Activated naive CD4-positive, alpha-beta T cell treated with anti-CD3 and anti-CD28 coated beads for 36 hours (primary cell): ENCODE data around the gene COL24A1. TPM values are rescaled to one million over a fixed set of nuclear protein-coding genes. Genes with fewer than 3 reads are reported as not detected.
"Not testable (repeated sequence)": the region's sequence is repeated elsewhere in the genome, so short reads cannot be mapped to it uniquely, and the experiment has no call there.

Experiments
- CTCF ChIA-PET: fragments of 350-600 bp; sonication (Branson Sonifier 250); formaldehyde crosslinking; loops from one replicate; lab custom pipeline; 2021; ENCODE audit warnings: antibody characterized with exemption; lab: Charles Lee
- DNase-seq: peaks from one replicate; pipeline ENCODE4 v3.0.0-alpha.2; 2020
- H3K27ac Mint-ChIP-seq: one replicate; pipeline ENCODE4 v1.8.0; 2021; ENCODE audit warnings: mild to moderate bottlenecking, mixed read lengths
- H3K27me3 Mint-ChIP-seq: one replicate; pipeline ENCODE4 v1.8.0; 2021; ENCODE audit warnings: low read depth, mixed read lengths
- H3K36me3 Mint-ChIP-seq: one replicate; pipeline ENCODE4 v1.8.0; 2021; ENCODE audit warnings: low read depth, mixed read lengths
- H3K4me1 Mint-ChIP-seq: one replicate; pipeline ENCODE4 v1.8.0; 2021; ENCODE audit warnings: low read depth, mixed read lengths
- H3K4me3 Mint-ChIP-seq: one replicate; pipeline ENCODE4 v1.8.0; 2021; ENCODE audit warnings: mild to moderate bottlenecking, moderate library complexity, mixed read lengths
- H3K9me3 Mint-ChIP-seq: one replicate; pipeline ENCODE4 v1.8.0; 2021; ENCODE audit warnings: mixed read lengths
- intact Hi-C: fragments of 100-400 bp; cut with micrococcal nuclease; formaldehyde crosslinking; loops from one replicate; pipeline ENCODE4 v1.15.1; 2023
- total RNA-seq, 2 experiments: library from RNA; stranded (reverse); gene quantifications; one replicate each; pipeline ENCODE4 v1.2.3, GENCODE V29; 2021

COL24A1 gene
- total RNA-seq, 2 experiments from 2014 or later, result not detected

GRCh38 chr1:85892366-85892765 is 264.2 kb downstream of the COL24A1 start:
- Mint-ChIP-seq H3K27me3 (peaks cover 2% of the 10 kb centered on the region), H3K27ac (no peak overlapping the region), H3K4me3 (no peak overlapping the region), H3K4me1 (no peaks in the 10 kb centered on the region), H3K36me3 (no peaks in the 10 kb centered on the region), H3K9me3 (no peaks in the 10 kb centered on the region)
- intact Hi-C loops, result loop anchor here (5.0 kb wide), 1 partner anchor 125 kb away; no protein-coding TSS in a partner anchor
- CTCF ChIA-PET, result no interaction called here
- DNase-seq, result no peak

DNA sequence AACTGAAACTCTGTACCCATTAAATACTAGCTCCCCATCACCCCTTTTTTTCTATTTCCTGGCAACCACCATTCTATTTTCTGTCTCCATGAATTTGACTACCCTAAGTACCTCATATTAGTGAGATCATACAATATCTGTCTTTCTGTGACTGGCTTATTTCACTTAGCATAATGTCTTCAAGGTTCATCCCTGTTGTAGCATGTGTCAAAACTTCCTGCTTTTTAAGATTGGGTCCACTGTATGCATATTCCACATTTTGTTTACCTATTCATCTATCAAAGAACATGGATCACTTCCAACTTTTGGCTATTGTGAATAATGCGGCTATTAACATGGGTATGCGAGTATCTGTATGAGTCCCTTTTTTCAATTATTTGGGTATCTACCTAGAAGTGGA is 266.7 kb downstream of the COL24A1 start:
- no peak for DNase-seq
- Mint-ChIP-seq H3K36me3 (no peaks in the 10 kb centered on the region), H3K4me3 (no peak overlapping the region), H3K27ac (no peak overlapping the region), H3K27me3 (peaks cover 2% of the 10 kb centered on the region), H3K9me3 (no peaks in the 10 kb centered on the region), H3K4me1 (no peaks in the 10 kb centered on the region)
- CTCF ChIA-PET, result interaction anchor here (0.7 kb wide), 1 partner anchor 562 kb away, joined by 3 read pairs; no protein-coding TSS in a partner anchor
- intact Hi-C loops, result loop anchor here (5.0 to 10.0 kb wide), 2 partner anchors 127 to 585 kb away; no protein-coding TSS in a partner anchor

DNA sequence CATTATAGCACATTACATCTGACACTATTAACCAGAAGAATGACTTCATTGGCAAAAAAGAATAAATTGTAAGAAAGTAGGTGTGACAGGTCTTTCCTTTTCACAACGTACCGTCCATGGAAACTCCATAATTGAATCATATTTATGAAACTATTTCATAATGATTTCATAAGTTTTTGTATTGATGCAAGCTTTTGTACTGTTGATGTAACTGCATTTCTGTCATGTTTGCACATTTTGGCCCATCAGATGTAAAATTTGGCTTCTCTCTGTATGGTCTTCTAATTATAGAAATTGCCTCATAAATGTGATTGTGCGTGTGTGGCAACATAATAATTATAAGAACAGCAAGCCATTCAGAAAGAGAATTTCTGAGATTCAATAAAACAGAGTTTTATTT is 267.7 kb downstream of the COL24A1 start:
- Mint-ChIP-seq H3K27me3 (peaks cover 2% of the 10 kb centered on the region), H3K27ac (no peak overlapping the region), H3K36me3 (no peaks in the 10 kb centered on the region), H3K4me1 (no peaks in the 10 kb centered on the region), H3K4me3 (no peak overlapping the region), H3K9me3 (no peaks in the 10 kb centered on the region)
- intact Hi-C loops, result loop anchor here (10.0 kb wide), 1 partner anchor 584 kb away; no protein-coding TSS in a partner anchor
- no peak for DNase-seq
- CTCF ChIA-PET, result no interaction called here

DNA sequence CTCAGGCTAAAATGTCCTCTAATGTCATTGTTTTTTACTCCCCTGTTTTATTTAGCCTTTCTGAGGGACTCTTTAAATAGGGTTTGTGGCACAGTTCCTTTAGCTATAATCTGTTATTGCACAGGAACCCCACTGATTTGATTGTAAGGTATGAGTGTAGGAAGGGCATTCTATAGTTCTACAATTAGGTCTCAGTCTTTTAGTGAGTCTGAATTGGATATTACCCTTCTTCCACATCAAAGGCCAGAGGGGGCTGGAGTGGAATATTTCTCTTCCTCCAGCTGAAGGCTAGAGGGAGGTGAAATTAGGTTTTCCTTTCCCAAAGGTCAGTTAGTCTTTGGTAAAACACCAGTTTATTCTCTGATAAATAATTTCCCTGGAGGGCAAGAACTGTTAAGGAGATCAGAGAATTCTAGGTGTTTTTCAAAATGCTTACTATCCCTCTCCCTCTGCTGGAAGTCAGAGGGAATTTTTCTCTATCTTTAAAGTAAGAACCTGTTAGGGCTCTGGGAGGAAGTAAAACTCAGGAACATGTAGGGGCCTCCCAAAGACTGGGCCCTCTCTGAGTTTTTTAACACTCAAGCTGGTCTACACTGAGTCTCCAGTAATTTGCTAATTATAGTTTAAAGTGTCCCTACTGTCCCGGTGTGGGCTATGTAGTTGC is 272.1 kb downstream of the COL24A1 start:
- Mint-ChIP-seq H3K27me3 (no peaks in the 10 kb centered on the region), H3K27ac (no peak overlapping the region), H3K36me3 (no peaks in the 10 kb centered on the region), H3K4me3 (no peak overlapping the region), H3K9me3 (no peaks in the 10 kb centered on the region), H3K4me1 (no peaks in the 10 kb centered on the region)
- CTCF ChIA-PET, result interaction anchor here (0.6 kb wide), 1 partner anchor 1823 kb away, joined by 3 read pairs; no protein-coding TSS in a partner anchor
- no peak for DNase-seq
- intact Hi-C loops, result loop anchor here (10.0 kb wide), 1 partner anchor 580 kb away; no protein-coding TSS in a partner anchor

- DNase-seq, result no peak
- H3K4me1 Mint-ChIP-seq, result no peaks in the 10 kb centered on the region
- H3K4me3 Mint-ChIP-seq, result no peak overlapping the region
- H3K27ac Mint-ChIP-seq, result no peak overlapping the region
- no peaks in the 10 kb centered on the region for H3K36me3 Mint-ChIP-seq
- intact Hi-C loops, result no loop called here
- CTCF ChIA-PET, result no interaction called here
- no peaks in the 10 kb centered on the region for H3K27me3 Mint-ChIP-seq
- H3K9me3 Mint-ChIP-seq, result no peaks in the 10 kb centered on the region
Observed at GRCh38 chr1:85867189-85867588, 289.4 kb downstream of the COL24A1 start.

DNA sequence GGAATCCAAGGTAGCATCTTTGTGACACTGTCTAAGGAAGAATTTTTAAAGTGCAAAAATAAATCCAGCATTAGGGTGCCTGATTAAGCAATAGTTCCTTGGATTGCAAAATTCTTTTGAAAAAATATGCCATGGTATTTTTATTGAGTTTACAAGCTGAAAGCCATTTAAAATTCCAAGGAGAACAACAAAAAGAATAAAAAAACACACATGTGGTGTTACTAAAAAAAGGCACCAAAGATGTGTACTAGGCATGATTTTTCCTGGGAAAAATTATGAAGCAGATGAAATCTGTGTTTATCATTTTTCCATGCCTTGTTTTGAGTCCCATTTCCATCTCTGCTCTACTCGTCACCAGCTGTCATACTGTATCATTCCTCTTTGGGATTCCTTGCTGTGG is 291.4 kb downstream of the COL24A1 start:
- Mint-ChIP-seq H3K27ac (no peak overlapping the region), H3K27me3 (no peaks in the 10 kb centered on the region), H3K4me1 (no peaks in the 10 kb centered on the region), H3K36me3 (no peaks in the 10 kb centered on the region), H3K4me3 (no peak overlapping the region), H3K9me3 (no peaks in the 10 kb centered on the region)
- intact Hi-C loops, result no loop called here
- CTCF ChIA-PET, result no interaction called here
- no peak for DNase-seq

DNA sequence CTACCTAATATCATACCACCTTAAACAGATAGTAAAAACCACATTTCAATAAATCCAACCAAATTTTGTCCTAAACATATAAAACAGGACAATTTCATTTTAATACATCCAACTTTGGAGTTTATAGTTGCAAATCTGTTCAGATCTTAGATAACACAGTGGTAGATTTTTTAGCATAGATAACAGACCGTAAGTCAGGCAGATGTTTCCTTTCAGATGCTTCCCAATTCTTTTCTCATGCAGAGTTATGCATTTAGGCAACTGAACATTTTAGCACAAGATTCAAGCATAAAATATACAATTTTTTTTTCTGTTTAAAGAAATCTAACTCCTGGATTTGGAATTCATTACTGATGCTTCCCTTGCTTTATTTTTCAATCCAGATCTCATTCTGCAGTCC is 291.8 kb downstream of the COL24A1 start:
- Mint-ChIP-seq H3K27ac (no peak overlapping the region), H3K36me3 (no peaks in the 10 kb centered on the region), H3K4me1 (no peaks in the 10 kb centered on the region), H3K4me3 (no peak overlapping the region), H3K9me3 (no peaks in the 10 kb centered on the region), H3K27me3 (no peaks in the 10 kb centered on the region)
- CTCF ChIA-PET, result no interaction called here
- no peak for DNase-seq
- intact Hi-C loops, result no loop called here

- H3K36me3 Mint-ChIP-seq, intact Hi-C loops, CTCF ChIA-PET, H3K4me3 Mint-ChIP-seq, H3K4me1 Mint-ChIP-seq, H3K27ac Mint-ChIP-seq, H3K9me3 Mint-ChIP-seq, H3K27me3 Mint-ChIP-seq, DNase-seq: not testable (repeated sequence)
Observed at GRCh38 chr1:85863639-85864038, 292.9 kb downstream of the COL24A1 start.

- no peak overlapping the region for H3K27ac Mint-ChIP-seq
- no peak for DNase-seq
- no peaks in the 10 kb centered on the region for H3K4me1 Mint-ChIP-seq
- no peak overlapping the region for H3K4me3 Mint-ChIP-seq
- intact Hi-C loops, result no loop called here
- CTCF ChIA-PET, result no interaction called here
- no peaks in the 10 kb centered on the region for H3K36me3 Mint-ChIP-seq
- no peaks in the 10 kb centered on the region for H3K27me3 Mint-ChIP-seq
- no peaks in the 10 kb centered on the region for H3K9me3 Mint-ChIP-seq
Observed at GRCh38 chr1:85862456-85862855, 294.1 kb downstream of the COL24A1 start.

DNA sequence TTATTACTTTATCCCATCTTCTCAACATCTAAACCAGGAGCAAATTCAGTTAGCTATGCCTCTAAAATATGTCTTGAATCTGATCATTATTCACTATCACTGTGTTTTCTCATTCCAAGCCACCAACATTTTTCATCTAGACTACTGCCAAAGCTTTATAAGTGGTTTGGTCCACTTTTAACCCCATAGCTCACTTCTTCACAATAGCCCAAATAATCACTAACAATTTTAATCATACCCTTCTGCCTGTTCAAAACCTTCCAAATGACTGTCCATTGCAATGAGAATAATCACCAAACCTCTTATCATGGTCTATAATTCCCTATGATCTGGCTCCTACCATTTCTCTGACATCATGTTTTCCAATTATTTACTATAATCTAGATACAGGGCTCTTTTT is 298.6 kb downstream of the COL24A1 start:
- Mint-ChIP-seq H3K36me3 (no peaks in the 10 kb centered on the region), H3K4me3 (no peak overlapping the region), H3K27me3 (no peaks in the 10 kb centered on the region), H3K4me1 (no peaks in the 10 kb centered on the region), H3K9me3 (no peaks in the 10 kb centered on the region), H3K27ac (no peak overlapping the region)
- CTCF ChIA-PET, result no interaction called here
- intact Hi-C loops, result no loop called here
- no peak for DNase-seq

DNA sequence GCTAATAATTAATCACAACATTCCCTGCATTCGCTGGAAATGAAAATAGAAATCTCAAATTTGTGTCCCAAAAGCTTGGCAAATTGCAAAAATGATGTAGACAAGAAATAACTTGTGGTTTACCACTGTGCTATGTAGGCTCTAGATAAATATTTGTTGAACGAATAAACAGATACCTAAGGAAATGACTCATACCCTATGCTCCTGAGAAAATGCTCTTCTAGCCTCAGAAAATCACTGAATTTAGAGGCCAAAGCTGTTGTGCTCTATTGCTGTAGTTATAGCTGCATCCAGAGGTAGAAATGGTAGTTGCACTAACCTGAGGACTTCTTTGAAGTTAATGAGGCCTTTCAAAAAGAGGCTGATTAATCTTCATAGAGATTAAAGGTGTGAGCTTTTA is 306.3 kb downstream of the COL24A1 start:
- intact Hi-C loops, result no loop called here
- CTCF ChIA-PET, result no interaction called here
- Mint-ChIP-seq H3K27ac (no peak overlapping the region), H3K27me3 (no peaks in the 10 kb centered on the region), H3K4me3 (no peak overlapping the region), H3K9me3 (no peaks in the 10 kb centered on the region), H3K36me3 (no peaks in the 10 kb centered on the region), H3K4me1 (no peaks in the 10 kb centered on the region)
- no peak for DNase-seq

DNA sequence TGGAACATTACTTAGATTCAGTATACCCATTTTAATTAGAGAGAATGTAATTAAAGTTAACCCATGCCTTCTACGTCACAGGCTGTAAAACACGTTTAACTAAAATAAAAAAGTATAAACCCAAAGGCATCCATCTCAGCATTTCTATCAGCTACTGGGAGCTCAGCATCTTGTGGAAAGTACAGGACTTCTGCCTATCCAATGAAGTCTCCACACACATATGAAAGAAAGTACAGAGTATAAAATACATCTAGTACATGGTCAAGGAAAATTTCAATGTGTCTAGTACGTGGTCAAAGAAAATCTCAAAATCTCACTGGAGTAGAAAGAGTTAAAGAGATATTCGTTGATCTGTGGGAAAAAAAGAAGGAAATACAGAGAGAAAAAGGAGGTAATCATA is 306.9 kb downstream of the COL24A1 start:
- Mint-ChIP-seq H3K4me1 (no peaks in the 10 kb centered on the region), H3K9me3 (no peaks in the 10 kb centered on the region), H3K27me3 (no peaks in the 10 kb centered on the region), H3K36me3 (no peaks in the 10 kb centered on the region), H3K27ac (no peak overlapping the region), H3K4me3 (no peak overlapping the region)
- DNase-seq, result no peak
- intact Hi-C loops, result no loop called here
- CTCF ChIA-PET, result no interaction called here

GRCh38 chr1:85847356-85847755 is 309.2 kb downstream of the COL24A1 start:
- intact Hi-C loops, result no loop called here
- H3K36me3 Mint-ChIP-seq, result no peaks in the 10 kb centered on the region
- H3K4me3 Mint-ChIP-seq, result no peak overlapping the region
- DNase-seq, result no peak
- H3K27ac Mint-ChIP-seq, result no peak overlapping the region
- H3K4me1 Mint-ChIP-seq, result no peaks in the 10 kb centered on the region
- H3K27me3 Mint-ChIP-seq, result no peaks in the 10 kb centered on the region
- CTCF ChIA-PET, result no interaction called here
- no peaks in the 10 kb centered on the region for H3K9me3 Mint-ChIP-seq
